ENCODE data around the gene C20orf96. TPM values are rescaled to one million over a fixed set of nuclear protein-coding genes. Genes with fewer than 3 reads are reported as not detected.
A peak's percentile ranks its signal among the peaks of the same experiment; 100 is the strongest.

The C20orf96 gene
- total RNA-seq, 1 donor: 1.3 TPM

- no peak overlapping the region for H3K4me3 ChIP-seq (ENCODE audit: low read depth, low read length)
- TF ChIP-seq CTCF (IDR thresholded peaks at IDR 0.05; ENCODE audit: insufficient read depth, low read depth, low read length): no peak
- DNase-seq (ENCODE audit: low read depth): no peak
Observed at GRCh38 chr20:295804-296203, 5.3 kb upstream of the C20orf96 start.

- H3K4me3 ChIP-seq (ENCODE audit: low read depth, low read length): no peak overlapping the region
- no peak for DNase-seq (ENCODE audit: low read depth)
- TF ChIP-seq CTCF (IDR thresholded peaks at IDR 0.05; ENCODE audit: insufficient read depth, low read depth, low read length): no peak
Observed at GRCh38 chr20:294602-295001, 4.1 kb upstream of the C20orf96 start.

- no peak for TF ChIP-seq CTCF (IDR thresholded peaks at IDR 0.05; ENCODE audit: insufficient read depth, low read depth, low read length)
- DNase-seq (ENCODE audit: low read depth): no peak
- peak overlapping the region; percentile 85 for H3K4me3 ChIP-seq (ENCODE audit: low read depth, low read length)
Observed at GRCh38 chr20:289693-290083, 862 bp downstream of the C20orf96 start.

- DNase-seq (ENCODE audit: low read depth): no peak
- no peak for TF ChIP-seq CTCF (IDR thresholded peaks at IDR 0.05; ENCODE audit: insufficient read depth, low read depth, low read length)
- peak overlapping the region; percentile 85 for H3K4me3 ChIP-seq (ENCODE audit: low read depth, low read length)
Observed at GRCh38 chr20:288956-289692, 1.4 kb downstream of the C20orf96 start.

GRCh38 chr20:286508-286907, 4.0 kb downstream of the C20orf96 start:
- H3K4me3 ChIP-seq (ENCODE audit: low read depth, low read length): no peak overlapping the region
- DNase-seq (ENCODE audit: low read depth): no peak
- no peak for TF ChIP-seq CTCF (IDR thresholded peaks at IDR 0.05; ENCODE audit: insufficient read depth, low read depth, low read length)

- DNase-seq (ENCODE audit: low read depth): no peak
Observed at GRCh38 chr20:284172-284571, 6.4 kb downstream of the C20orf96 start.

More at GRCh38 chr20:284172-284571, 6.4 kb downstream of the C20orf96 start:
- no peak for TF ChIP-seq CTCF (IDR thresholded peaks at IDR 0.05; ENCODE audit: insufficient read depth, low read depth, low read length)
- no peak overlapping the region for H3K4me3 ChIP-seq (ENCODE audit: low read depth, low read length)
